GM12878 (cell line): ENCODE measurements around the gene GATAD2B. TPM values are rescaled to one million over a fixed set of nuclear protein-coding genes. Genes with fewer than 3 reads are reported as not detected.

Experiments
- ATAC-seq: fragments of 200-7000 bp; cut with Tn5 transposase; 3 replicates; pipeline ENCODE4 v1.9.1; 2020; ENCODE audit warnings: mild to moderate bottlenecking, moderate library complexity
- BruUV-seq: library from RNA; stranded (reverse); fragments of 400-500 nt; replicated peaks from 2 replicates; lab custom pipeline; 2021; lab: Mats Ljungman, UMichigan
- CTCF ChIA-PET: fragments of 300-600 bp; sonication (Branson Sonifier 250); formaldehyde crosslinking; extraction: SDS; loops from one replicate; lab custom pipeline; 2021; ENCODE audit warnings: inconsistent platforms; lab: Yijun Ruan, JAX
- POLR2A ChIA-PET: fragments of 350-600 bp; formaldehyde crosslinking; extraction: SDS; loops from one replicate; lab custom pipeline; 2021; ENCODE audit warnings: inconsistent platforms; lab: Charles Lee
- RAD21 ChIA-PET: fragments of 300-600 bp; sonication (Branson Sonifier 250); formaldehyde crosslinking; loops from one replicate; lab custom pipeline; 2023; ENCODE audit warnings: antibody characterized with exemption; ENCODE audit not compliant: unreplicated experiment; lab: Charles Lee
- SMC1A ChIA-PET: fragments of 300-600 bp; sonication (Branson Sonifier 250); formaldehyde crosslinking; loops from one replicate; lab custom pipeline; 2023; ENCODE audit not compliant: unreplicated experiment, uncharacterized antibody; lab: Charles Lee
- DNase-seq: peaks from one replicate; pipeline ENCODE4 v3.0.0-alpha.2; 2011; ENCODE audit warnings: low read depth, low spot score
- FAIRE-seq: peaks from 3 replicates; lab custom pipeline; 2011; peaks lifted over from hg19 to GRCh38; lab: Jason Lieb, UNC
- H2AFZ ChIP-seq: 2 replicates; pipeline ENCODE4 v1.6.0; 2011; ENCODE audit warnings: low read depth, low read length, control low read depth; ENCODE audit not compliant: control insufficient read depth
- H3K27ac ChIP-seq: 2 replicates; pipeline ENCODE4 v1.5.1; 2011; ENCODE audit warnings: control low read depth; ENCODE audit not compliant: control insufficient read depth, insufficient read depth
- H3K27me3 ChIP-seq, 2 experiments: replicated peaks in 1 of 2; 2 replicates each; pipeline versions ENCODE4 v1.6.0 to v1.6.1; 2011; ENCODE audit warnings: low read length in 1 of 2; ENCODE audit not compliant: control insufficient read depth in 2 of 2, insufficient read depth in 2 of 2
- H3K36me3 ChIP-seq, 2 experiments: 2 replicates each; pipeline ENCODE4 v1.5.1; 2011; ENCODE audit warnings: low read length in 1 of 2; ENCODE audit not compliant: control insufficient read depth in 2 of 2, insufficient read depth in 2 of 2
- H3K4me1 ChIP-seq: 2 replicates; pipeline ENCODE4 v1.6.1; 2011; ENCODE audit warnings: mild to moderate bottlenecking, low read length, moderate library complexity, mixed read lengths; ENCODE audit not compliant: control insufficient read depth, insufficient read depth
- H3K4me2 ChIP-seq: 2 replicates; pipeline ENCODE4 v1.6.0; 2011; ENCODE audit warnings: control low read depth; ENCODE audit not compliant: control insufficient read depth, insufficient read depth
- H3K4me3 ChIP-seq: fragments of 200-600 bp; sonication (generic); 2 replicates; pipeline ENCODE4 v1.5.1; 2016
- H3K79me2 ChIP-seq: 2 replicates; pipeline ENCODE4 v1.6.0; 2011; ENCODE audit warnings: low read length; ENCODE audit not compliant: control insufficient read depth, insufficient read depth
- H3K9ac ChIP-seq: 2 replicates; pipeline ENCODE4 v1.8.0; 2011; ENCODE audit warnings: low read length, control low read depth, mixed read lengths; ENCODE audit not compliant: control insufficient read depth, insufficient read depth
- H3K9me3 ChIP-seq: replicated peaks from 3 replicates; pipeline ENCODE4 v1.5.1; 2011; ENCODE audit warnings: mild to moderate bottlenecking, low read length; ENCODE audit not compliant: control insufficient read depth, insufficient read depth
- H4K20me1 ChIP-seq: 2 replicates; pipeline ENCODE4 v1.6.0; 2011; ENCODE audit not compliant: control insufficient read depth, insufficient read depth
- HCFC1 ChIP-seq: fragments of 150-350 bp; IDR thresholded peaks from 2 replicates; pipeline ENCODE4 v1.6.1; 2014; ENCODE audit warnings: low read length
- JUNB ChIP-seq: IDR thresholded peaks from 2 replicates; pipeline ENCODE4 v1.6.1; 2016; ENCODE audit warnings: antibody characterized with exemption, mild to moderate bottlenecking
- NFIC ChIP-seq: IDR thresholded peaks from 2 replicates; pipeline ENCODE4 v1.6.1; 2012; ENCODE audit warnings: low read depth, mild to moderate bottlenecking, inconsistent platforms, low read length, moderate library complexity
- USF1 ChIP-seq: IDR thresholded peaks from 2 replicates; pipeline ENCODE4 v1.6.1; 2011; ENCODE audit warnings: borderline replicate concordance, low read depth, mild to moderate bottlenecking, moderate library complexity, mixed read lengths, low read length; ENCODE audit not compliant: insufficient read depth; ENCODE audit errors: extremely low read length
- ZNF217 ChIP-seq: fragments of 450-650 bp; IDR thresholded peaks from 2 replicates; pipeline ENCODE4 v1.6.1; 2017; ENCODE audit warnings: antibody characterized with exemption, mild to moderate bottlenecking
- ZNF274 ChIP-seq: IDR thresholded peaks from one replicate; pipeline ENCODE4 v1.8.0; 2011; ENCODE audit not compliant: insufficient read length, insufficient read depth
- WGBS: methylation state at CpG from one replicate; pipeline ENCODE4 v1.1.6; 2016; ENCODE audit warnings: low lambda C conversion rate; ENCODE audit not compliant: insufficient replicate concordance, insufficient coverage; ENCODE audit errors: missing lambda C conversion rate; 5-methylcytosine and 5-hydroxymethylcytosine counted together
- in situ Hi-C: fragments of 300-500 bp; cut with MboI; formaldehyde crosslinking; loops from 9 replicates; pipeline ENCODE4 v1.14.3; 2018; ENCODE audit warnings: mixed read lengths
- intact Hi-C: fragments of 100-400 bp; cut with micrococcal nuclease; formaldehyde crosslinking; loops from one replicate; pipeline ENCODE4 v1.14.2; 2022; ENCODE audit not compliant: unreplicated experiment
- polyA plus RNA-seq, 11 experiments: library from polyadenylated mRNA; depleted of rRNA in 4 of 11; unstranded in 6 of 11; stranded (reverse) in 5 of 11; fragments of >200 nt; fragmentation: Nextera tagmentation in 4 of 11; fragmentation: Illumina TruSeq in 1 of 11; extraction: Ambion mirVana in 4 of 11; extraction: Trizol in 1 of 11; gene quantifications; 1 replicate in 1 of 11; 2 replicates in 10 of 11; pipeline versions ENCODE4 v1.2.1 to v1.2.3, GENCODE V29; 2011 to 2016; ENCODE audit warnings: inconsistent platforms in 2 of 11, missing spikeins in 2 of 11, low read depth in 1 of 11
- total RNA-seq, 4 experiments: library from RNA; depleted of rRNA in 3 of 4; stranded (reverse); fragments of >200 nt in 3 of 4; fragmentation: Illumina TruSeq in 1 of 4; extraction: Trizol in 1 of 4; gene quantifications; 2 replicates each; pipeline versions ENCODE4 v1.2.1 to v1.2.3, GENCODE V29; 2013 to 2021
- TF ChIP-seq, protein P1 (sequence below): fragments of 450-650 bp; formaldehyde crosslinking; IDR thresholded peaks from 2 replicates; pipeline ENCODE4 v1.5.0; 2022; ENCODE audit warnings: mild to moderate bottlenecking, missing genetic modification characterization
- TF ChIP-seq, protein P2 (sequence below): fragments of 450-650 bp; IDR thresholded peaks from 2 replicates; pipeline ENCODE4 v1.6.1; 2014; ENCODE audit warnings: mild to moderate bottlenecking

The GATAD2B gene
- total and polyA plus RNA-seq, 10 of the 15 experiments (the other 5 are each of a cell fraction or from before 2014, with no cell fraction given), result 2.4 to 63.1 (median 8.7) TPM

GRCh38 chr1:153939476-153939875 lies 16.7 kb upstream of the GATAD2B start:
- H3K4me2 ChIP-seq, result no peak overlapping the region
- ChIA-PET SMC1A (interaction anchor here (1.6 kb wide), 1 partner anchor 11 kb away, joined by 3 read pairs; no protein-coding TSS in a partner anchor), POLR2A (interaction anchor here (1.0 kb wide), 1 partner anchor 29 kb away, joined by 3 read pairs; no protein-coding TSS in a partner anchor)
- H3K4me3 ChIP-seq, result no peak overlapping the region
- no peaks in the 10 kb centered on the region for H3K27me3 ChIP-seq
- no peaks in the 10 kb centered on the region for H3K9me3 ChIP-seq
- in situ Hi-C loops (no loop called here), intact Hi-C loops (no loop called here)
- no peak overlapping the region for H2AFZ ChIP-seq
- H3K36me3 ChIP-seq, result peaks cover 22 to 27% of the 10 kb centered on the region in 2 experiments; a peak in 3 of 4 replicates
- peaks cover 13% of the 10 kb centered on the region for H3K79me2 ChIP-seq
- no peaks in the 10 kb centered on the region for H4K20me1 ChIP-seq
- peaks cover 6% of the 10 kb centered on the region for H3K4me1 ChIP-seq
- H3K27ac ChIP-seq, result no peak overlapping the region
- TF ChIP-seq HCFC1 (no peak), NFIC (no peak), USF1 (no peak), ZNF217 (no peak), ZNF274 (no peak), JUNB (no peak)
- TF ChIP-seq, protein P1, sequence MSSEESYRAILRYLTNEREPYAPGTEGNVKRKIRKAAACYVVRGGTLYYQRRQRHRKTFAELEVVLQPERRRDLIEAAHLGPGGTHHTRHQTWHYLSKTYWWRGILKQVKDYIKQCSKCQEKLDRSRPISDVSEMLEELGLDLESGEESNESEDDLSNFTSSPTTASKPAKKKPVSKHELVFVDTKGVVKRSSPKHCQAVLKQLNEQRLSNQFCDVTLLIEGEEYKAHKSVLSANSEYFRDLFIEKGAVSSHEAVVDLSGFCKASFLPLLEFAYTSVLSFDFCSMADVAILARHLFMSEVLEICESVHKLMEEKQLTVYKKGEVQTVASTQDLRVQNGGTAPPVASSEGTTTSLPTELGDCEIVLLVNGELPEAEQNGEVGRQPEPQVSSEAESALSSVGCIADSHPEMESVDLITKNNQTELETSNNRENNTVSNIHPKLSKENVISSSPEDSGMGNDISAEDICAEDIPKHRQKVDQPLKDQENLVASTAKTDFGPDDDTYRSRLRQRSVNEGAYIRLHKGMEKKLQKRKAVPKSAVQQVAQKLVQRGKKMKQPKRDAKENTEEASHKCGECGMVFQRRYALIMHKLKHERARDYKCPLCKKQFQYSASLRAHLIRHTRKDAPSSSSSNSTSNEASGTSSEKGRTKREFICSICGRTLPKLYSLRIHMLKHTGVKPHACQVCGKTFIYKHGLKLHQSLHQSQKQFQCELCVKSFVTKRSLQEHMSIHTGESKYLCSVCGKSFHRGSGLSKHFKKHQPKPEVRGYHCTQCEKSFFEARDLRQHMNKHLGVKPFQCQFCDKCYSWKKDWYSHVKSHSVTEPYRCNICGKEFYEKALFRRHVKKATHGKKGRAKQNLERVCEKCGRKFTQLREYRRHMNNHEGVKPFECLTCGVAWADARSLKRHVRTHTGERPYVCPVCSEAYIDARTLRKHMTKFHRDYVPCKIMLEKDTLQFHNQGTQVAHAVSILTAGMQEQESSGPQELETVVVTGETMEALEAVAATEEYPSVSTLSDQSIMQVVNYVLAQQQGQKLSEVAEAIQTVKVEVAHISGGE, result no peak
- TF ChIP-seq, protein P2, sequence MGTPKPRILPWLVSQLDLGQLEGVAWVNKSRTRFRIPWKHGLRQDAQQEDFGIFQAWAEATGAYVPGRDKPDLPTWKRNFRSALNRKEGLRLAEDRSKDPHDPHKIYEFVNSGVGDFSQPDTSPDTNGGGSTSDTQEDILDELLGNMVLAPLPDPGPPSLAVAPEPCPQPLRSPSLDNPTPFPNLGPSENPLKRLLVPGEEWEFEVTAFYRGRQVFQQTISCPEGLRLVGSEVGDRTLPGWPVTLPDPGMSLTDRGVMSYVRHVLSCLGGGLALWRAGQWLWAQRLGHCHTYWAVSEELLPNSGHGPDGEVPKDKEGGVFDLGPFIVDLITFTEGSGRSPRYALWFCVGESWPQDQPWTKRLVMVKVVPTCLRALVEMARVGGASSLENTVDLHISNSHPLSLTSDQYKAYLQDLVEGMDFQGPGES, result no peak
- TF ChIP-seq, all 136 proteins: peak for 0
- ChIA-PET RAD21 (interaction anchor here (0.7 kb wide), 1 partner anchor 247 kb away, joined by 3 read pairs; no protein-coding TSS in a partner anchor), CTCF (interaction anchor here (1.9 kb wide), 1 partner anchor 143 kb away, joined by 4 read pairs; no protein-coding TSS in a partner anchor)
- 97% methylated on average over 12 of the region's 12 CpGs for whole genome bisulfite sequencing
- no peak for FAIRE-seq
- DNase-seq, result no peak
- no peak for ATAC-seq
- BruUV-seq, result no TSS peak
- no peak overlapping the region for H3K9ac ChIP-seq
